Activated CD4-positive, alpha-beta memory T cell treated with anti-CD3 and anti-CD28 coated beads, Interleukin-2, amount 10 ng/mL, durations not matched to agents 7 days and 5 days (primary cell): ENCODE data around the gene NRSN1. TPM values are rescaled to one million over a fixed set of nuclear protein-coding genes. Genes with fewer than 3 reads are reported as not detected.

Experiments used
- CTCF ChIA-PET: fragments of 350-600 bp; sonication (Branson Sonifier 250); formaldehyde crosslinking; loops from one replicate; lab custom pipeline; 2021; ENCODE audit warnings: antibody characterized with exemption, inconsistent platforms; lab: Charles Lee
- POLR2A ChIA-PET: fragments of 350-600 bp; sonication (Branson Sonifier 250); formaldehyde crosslinking; loops from one replicate; lab custom pipeline; 2021; ENCODE audit warnings: antibody characterized with exemption; lab: Charles Lee
- DNase-seq: peaks from one replicate; pipeline ENCODE4 v3.0.0-alpha.2; 2020
- H3K27ac Mint-ChIP-seq: one replicate; pipeline ENCODE4 v1.8.0; 2021; ENCODE audit warnings: mild to moderate bottlenecking, mixed read lengths
- H3K27me3 Mint-ChIP-seq: one replicate; pipeline ENCODE4 v1.8.0; 2021; ENCODE audit warnings: mixed read lengths
- H3K36me3 Mint-ChIP-seq: one replicate; pipeline ENCODE4 v1.8.0; 2021; ENCODE audit warnings: low read depth, mixed read lengths
- H3K4me1 Mint-ChIP-seq: one replicate; pipeline ENCODE4 v1.8.0; 2021; ENCODE audit warnings: mixed read lengths
- H3K4me3 Mint-ChIP-seq: one replicate; pipeline ENCODE4 v1.8.0; 2021; ENCODE audit warnings: mild to moderate bottlenecking, mixed read lengths
- H3K9me3 Mint-ChIP-seq: one replicate; pipeline ENCODE4 v1.8.0; 2021; ENCODE audit warnings: mixed read lengths
- total RNA-seq, 2 experiments: library from RNA; stranded (reverse); gene quantifications; one replicate each; pipeline ENCODE4 v1.2.3, GENCODE V29; 2021

The NRSN1 gene
- total RNA-seq, 2 experiments from 2014 or later, result not detected

DNA sequence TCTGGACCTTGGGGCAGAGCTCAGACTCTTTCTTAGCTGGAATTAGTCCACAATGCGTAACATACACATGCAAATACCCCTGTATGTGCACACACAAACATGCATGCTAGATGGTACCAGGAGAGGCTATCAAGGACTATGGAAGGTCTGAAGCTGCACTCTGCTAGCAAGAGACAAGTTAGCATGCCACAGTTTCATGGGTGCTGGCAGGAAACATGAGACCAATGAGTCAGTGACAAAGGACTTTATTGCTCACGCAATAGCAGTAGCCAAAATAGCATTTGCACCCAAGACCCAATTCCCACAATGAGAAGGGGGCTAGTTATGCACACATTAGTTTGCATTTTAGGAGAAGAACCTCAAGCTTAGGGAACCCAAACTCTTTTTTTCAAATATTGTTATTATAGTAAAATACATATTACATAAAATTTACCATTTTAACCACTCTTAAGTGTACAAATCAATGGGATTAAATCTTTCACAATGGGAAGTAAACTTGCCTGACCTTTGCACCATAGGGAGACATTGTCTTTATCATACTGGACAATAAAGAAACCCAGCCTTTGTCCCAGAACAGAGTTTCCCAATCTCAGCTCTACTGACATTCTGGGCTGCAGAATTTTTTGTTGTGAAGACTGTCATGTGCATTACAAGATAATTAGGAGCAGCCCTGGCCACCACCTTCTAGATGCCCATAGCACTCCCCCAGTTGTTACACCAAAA is 69.1 kb downstream of the NRSN1 start:
- POLR2A ChIA-PET, result no interaction called here
- peaks cover 7% of the 10 kb centered on the region for H3K27me3 Mint-ChIP-seq
- H3K9me3 Mint-ChIP-seq, result no peaks in the 10 kb centered on the region
- CTCF ChIA-PET, result interaction anchor here (0.5 kb wide), 1 partner anchor 1999 kb away, joined by 3 read pairs; no protein-coding TSS in a partner anchor
- no peaks in the 10 kb centered on the region for H3K36me3 Mint-ChIP-seq
- DNase-seq, result no peak
- H3K4me1 Mint-ChIP-seq, result no peaks in the 10 kb centered on the region
- no peak overlapping the region for H3K4me3 Mint-ChIP-seq
- H3K27ac Mint-ChIP-seq, result no peak overlapping the region

DNA sequence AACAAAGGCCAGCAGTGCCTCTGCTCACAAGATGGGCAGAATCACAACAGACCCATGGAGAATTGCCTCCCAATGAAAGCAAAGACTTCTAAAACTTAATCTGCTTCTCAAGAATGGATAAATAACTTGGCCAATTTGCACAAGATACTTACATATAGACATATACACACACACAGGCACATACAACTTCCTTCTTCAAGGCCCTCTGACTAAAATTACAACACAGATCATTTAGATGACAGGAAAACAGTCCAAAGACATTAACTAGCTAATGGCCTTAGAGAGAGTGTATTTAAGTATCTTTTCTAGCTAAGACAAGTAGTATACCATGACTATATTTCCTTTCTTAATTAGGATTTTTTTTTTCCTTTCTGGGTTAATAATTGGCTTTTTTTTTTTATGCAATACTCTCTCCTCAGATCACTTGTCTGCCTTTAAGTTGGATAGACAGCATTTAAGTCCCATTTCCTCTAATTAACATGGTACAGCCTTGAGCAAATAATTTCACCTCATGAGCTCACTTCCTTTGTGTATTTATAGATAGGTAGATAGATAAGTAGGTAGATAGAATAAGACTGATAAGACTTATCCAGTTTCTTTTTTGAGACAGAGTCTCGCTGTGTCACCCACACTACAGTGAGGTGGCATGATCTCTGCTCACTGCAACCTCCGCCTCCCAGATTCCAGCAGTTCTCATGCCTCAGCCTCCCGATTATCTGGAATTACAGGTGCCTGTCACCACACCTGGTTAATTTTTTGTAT is 70.0 kb downstream of the NRSN1 start:
- H3K27me3 Mint-ChIP-seq, result peaks cover 7% of the 10 kb centered on the region
- POLR2A ChIA-PET, result no interaction called here
- CTCF ChIA-PET, result no interaction called here
- no peaks in the 10 kb centered on the region for H3K36me3 Mint-ChIP-seq
- no peak overlapping the region for H3K27ac Mint-ChIP-seq
- DNase-seq, result no peak
- no peak overlapping the region for H3K4me3 Mint-ChIP-seq
- no peaks in the 10 kb centered on the region for H3K4me1 Mint-ChIP-seq
- H3K9me3 Mint-ChIP-seq, result no peaks in the 10 kb centered on the region

Other genes with a start within 250 kb of the NRSN1 start
- gene DCDC2, start 231.8 kb downstream of the NRSN1 start, total RNA-seq, result not detected